Activated T-helper 1 cell treated with anti-CD3 and anti-CD28 coated beads, Interleukin-2, amount 50 U/mL, for 16 hours (primary cell): ENCODE measurements around the gene VPREB1.
"Not testable (repeated sequence)": the region's sequence is repeated elsewhere in the genome, so short reads cannot be mapped to it uniquely, and the experiment has no call there.

Experiments used
- DNase-seq, 2 donors: peaks; one replicate each; pipeline ENCODE4 v3.0.0-alpha.2; 2020; ENCODE audit warnings: low read depth in 1 of 2, low spot score in 1 of 2

The VPREB1 gene, protein sequence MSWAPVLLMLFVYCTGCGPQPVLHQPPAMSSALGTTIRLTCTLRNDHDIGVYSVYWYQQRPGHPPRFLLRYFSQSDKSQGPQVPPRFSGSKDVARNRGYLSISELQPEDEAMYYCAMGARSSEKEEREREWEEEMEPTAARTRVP

DNA sequence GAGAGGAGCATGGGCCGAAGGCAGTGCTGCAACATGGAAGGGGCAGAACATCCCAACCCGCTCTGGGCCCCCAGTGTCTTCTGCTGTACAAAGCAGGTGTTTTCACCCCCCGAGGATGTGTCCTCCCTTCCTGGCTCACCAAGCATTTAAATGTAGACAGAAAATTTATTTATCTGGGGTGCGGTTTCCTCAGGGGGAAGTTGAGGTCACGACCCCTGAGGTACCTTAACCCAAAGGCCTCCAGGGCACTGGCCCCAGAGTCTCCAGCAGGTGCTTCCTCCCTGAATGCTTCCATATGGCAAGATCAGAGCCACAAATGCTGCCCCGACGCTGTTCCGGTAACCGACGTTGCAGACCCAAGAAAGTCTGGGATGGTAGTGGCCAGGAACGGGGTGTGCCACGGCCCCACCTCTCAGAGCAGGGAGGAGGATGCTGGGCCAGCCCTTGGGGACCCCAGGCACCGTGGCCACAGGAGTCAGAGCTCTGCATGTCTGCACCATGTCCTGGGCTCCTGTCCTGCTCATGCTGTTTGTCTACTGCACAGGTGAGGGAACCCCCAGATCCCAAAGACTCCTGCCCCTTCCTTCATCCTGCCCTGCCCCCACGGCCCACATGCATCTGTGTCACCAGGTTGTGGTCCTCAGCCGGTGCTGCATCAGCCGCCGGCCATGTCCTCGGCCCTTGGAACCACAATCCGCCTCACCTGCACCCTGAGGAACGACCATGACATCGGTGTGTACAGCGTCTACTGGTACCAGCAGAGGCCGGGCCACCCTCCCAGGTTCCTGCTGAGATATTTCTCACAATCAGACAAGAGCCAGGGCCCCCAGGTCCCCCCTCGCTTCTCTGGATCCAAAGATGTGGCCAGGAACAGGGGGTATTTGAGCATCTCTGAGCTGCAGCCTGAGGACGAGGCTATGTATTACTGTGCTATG, at the start of gene VPREB1:
Gene VPREB1, plus strand, starts transcription at position 471 of the 935 bp plus-strand sequence. Its CDS starts 28 bp downstream, at position 499.
- DNase-seq = no peak

DNA sequence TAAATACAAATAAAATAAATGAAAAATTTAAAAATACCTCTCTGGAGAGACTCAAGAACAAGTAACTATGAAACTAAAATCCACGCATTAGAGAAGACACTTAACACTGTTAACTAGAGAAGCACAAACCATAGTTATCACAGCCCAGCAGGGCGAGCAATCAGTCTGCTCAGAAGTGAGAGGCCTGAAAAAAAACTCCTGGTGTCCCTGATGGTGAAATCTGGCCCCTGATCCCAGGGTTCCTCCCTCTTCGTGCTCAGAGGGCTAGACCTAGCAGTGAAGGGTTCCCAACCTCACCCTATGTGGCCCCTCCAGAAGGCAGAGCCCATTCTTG, 49.7 kb upstream of the VPREB1 start:
- DNase-seq = no peak

DNA sequence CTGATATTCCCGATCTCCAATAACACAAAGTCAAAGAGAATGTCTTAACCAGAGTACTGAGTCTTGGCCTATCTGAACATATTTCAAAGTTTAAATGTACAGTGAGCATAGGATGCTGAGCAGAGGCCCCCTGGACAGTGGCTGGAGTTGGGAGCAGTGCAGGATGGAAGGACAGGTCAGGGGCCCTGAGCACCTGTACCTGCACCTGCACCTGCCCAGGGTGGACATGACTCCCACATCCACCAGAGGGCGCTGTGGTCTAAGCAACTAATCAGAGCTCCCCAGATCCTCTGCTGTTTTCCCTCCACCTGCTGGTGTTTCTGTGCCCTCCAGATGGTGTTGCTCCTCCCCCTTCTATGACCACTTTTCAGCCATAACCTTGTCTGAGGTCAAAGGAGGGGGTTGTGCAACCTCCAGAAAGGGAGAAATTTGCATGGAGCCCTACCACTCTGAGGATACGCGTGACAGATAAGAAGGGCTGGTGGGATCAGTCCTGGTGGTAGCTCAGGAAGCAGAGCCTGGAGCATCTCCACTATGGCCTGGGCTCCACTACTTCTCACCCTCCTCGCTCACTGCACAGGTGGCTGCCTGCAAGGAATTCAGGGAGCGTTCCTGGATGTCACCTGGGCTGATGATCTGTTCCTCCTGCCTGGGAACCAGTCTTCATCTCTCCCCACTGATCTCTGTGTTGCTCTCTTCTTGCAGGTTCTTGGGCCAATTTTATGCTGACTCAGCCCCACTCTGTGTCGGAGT, 49.1 kb upstream of the VPREB1 start:
- peak; percentile 66 to 74 for DNase-seq

DNA sequence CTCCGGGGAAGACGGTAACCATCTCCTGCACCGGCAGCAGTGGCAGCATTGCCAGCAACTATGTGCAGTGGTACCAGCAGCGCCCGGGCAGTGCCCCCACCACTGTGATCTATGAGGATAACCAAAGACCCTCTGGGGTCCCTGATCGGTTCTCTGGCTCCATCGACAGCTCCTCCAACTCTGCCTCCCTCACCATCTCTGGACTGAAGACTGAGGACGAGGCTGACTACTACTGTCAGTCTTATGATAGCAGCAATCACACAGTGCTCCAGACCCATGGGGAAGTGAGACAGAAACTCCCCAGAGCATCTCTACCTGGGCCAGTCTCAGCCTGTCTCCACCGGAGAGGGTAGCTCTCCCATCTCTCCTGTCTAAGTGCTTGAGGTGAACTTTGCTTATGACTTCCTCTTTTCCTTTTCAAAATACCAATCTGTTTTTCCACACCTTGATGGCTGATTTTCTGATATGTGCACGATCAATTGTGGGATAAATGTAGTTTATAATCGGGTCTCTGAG, 48.5 kb upstream of the VPREB1 start:
- no peak for DNase-seq

DNA sequence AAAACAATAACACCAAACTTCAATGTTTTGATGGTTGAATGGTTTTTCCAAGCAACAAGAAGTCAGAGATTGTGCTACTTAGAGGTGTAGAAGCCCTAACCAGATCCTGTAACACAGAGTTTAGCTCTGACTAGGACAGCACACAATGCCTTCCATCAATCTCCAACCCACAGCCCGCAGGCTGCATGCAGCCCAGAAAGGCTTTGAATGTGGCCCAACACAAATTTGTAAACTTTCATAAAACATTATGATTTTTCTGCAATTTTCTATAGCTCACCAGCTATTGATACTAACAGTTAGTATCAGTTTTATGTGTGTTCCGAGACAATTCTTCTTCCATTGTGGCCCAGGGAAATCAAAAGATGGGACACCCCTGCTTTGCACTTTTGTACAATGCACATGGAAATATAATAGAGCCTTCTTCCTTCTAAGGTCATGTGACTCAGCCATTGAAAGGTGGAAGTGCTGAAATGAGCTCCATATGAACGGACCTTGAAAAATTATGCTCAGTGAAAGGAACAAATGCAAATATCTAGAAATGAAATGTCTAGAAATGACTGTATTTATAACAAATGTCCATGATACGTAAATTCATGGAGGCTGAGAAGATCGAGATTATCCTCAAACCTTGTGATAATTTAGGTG, 47.6 kb upstream of the VPREB1 start:
- DNase-seq = no peak

DNA sequence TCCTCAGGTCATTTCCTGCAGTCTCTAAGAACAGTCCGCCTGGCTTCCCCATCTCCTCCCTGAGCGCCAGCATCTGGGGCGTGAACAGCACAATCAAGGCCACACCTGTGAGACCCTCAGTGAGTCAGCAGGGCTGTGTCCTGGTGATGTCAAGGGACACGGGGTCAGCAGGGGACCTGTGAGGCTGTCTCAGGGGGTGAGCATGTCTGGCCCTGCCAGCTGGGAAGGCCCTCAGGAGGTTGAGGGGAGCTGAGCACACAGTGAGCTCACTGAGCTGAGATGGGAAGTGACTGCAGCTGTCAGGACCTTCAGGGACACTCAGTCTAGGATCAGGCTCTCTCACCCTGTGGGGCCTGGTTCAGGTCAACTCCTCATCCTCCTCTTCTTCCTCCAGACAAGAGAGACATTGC, 46.6 kb upstream of the VPREB1 start:
- DNase-seq = no peak

DNA sequence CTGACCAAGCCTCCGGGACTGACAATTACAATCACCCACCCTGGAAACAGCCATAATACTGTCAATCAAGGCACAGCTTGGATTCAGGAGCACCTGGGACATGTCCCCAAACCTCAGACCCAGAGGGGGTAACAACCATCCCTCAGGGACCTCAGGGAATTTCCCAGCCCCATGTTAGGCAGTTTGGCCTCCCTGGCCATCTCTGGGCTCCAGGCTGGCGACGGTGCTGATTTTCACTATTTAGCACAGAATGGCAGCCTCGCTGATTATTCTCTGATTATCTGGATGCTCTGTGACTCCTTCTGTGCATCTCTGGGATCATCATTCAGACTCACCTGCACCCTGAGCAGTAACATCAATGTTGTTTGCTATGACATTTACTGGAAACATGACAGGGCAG, 45.8 kb upstream of the VPREB1 start:
- DNase-seq = no peak

DNA sequence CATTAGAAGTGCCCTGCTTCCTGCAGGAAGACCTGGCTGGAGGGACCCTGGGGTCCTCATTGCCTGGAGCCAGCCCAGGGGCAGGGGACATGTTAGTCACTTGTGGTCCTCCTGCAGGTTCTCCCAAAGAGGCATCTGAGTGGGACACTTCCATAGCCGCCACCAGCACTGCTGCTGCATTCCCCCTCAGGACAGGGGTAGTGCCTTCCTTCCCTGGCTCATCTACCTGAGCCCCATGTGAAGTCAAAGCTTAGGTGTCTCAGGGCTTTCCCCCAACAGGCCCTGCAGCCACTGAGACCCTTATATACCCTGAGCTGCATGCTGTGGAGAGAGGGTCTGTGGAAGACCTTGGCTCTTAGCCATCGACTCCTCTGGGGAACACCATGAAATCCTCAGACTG, 45.0 kb upstream of the VPREB1 start:
- no peak for DNase-seq

DNA sequence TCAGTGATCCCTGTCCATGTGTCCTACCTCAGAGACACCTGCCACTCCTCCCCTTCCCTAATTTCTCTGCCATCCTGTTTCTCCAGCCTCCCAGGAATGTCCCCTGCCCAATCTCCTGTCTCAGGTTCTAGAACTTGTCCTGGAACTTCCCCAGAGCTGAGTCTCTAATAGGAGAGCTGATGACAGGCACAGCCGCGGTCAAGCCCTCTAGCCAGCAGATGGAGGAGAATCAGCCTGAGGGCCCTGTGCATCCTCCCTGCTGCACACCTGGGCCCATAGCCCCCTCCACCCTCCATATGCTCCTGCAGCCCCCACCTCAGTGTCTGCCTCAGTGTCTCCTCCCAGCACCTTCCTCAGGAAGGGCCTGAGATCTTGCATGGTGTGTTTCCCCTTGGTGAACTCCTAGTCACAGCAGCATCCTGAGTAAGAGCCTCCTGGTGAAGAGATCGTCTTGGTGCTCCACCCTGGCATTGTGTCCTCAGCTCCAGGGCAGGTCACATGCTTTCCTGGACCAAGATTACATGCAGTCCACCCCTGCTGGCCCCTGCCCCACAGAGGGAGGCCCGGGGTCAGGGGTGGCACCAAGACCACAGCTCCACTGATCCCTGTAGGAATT, 43.9 kb upstream of the VPREB1 start:
- DNase-seq = no peak

DNA sequence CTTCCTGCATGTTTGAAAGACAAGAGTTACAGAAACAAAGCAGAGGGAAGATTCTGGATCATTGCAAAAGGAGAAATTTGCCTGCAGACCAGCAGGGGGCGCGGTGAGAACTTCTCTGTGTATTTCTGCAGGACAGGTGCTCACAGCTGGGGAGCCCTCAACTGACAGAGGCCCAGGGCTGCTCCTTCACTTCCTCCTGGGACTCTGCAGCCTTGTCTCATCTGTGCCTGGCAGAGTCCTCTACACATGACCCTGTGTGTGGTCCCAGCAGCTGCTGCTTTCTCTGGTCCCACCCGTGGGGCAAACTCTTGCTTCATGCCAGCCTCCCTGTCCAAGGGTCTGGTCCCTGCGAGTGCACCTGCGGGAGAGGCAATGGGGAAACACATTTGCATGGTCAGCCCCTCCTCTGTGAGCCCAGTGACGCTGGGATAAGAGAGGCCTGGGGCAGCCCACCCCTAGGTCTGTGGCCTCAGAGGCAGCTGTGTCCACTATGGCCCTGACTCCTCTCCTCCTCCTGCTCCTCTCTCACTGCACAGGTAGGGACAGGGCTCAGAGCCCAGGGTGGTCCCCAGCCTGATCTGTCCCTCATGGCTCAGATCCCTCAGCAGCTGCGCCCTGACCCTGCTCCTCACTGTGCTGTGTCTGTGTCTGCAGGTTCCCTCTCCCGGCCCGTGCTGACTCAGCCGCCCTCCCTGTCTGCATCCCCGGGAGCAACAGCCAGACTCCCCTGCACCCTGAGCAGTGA, 43.2 kb upstream of the VPREB1 start:
- peak in 1 of 2 donors; percentile 50 for DNase-seq

DNA sequence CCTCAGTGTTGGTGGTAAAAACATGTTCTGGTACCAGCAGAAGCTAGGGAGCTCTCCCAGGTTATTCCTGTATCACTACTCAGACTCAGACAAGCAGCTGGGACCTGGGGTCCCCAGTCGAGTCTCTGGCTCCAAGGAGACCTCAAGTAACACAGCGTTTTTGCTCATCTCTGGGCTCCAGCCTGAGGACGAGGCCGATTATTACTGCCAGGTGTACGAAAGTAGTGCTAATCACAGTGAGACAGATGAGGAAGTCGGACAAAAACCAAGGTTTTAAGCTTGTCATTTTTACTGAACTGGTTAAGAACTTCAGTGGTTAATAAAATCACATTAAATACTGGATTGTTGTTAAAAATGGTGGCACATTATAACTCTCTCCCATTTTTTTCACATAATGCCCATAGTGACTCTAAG, 42.6 kb upstream of the VPREB1 start:
- DNase-seq = no peak

DNA sequence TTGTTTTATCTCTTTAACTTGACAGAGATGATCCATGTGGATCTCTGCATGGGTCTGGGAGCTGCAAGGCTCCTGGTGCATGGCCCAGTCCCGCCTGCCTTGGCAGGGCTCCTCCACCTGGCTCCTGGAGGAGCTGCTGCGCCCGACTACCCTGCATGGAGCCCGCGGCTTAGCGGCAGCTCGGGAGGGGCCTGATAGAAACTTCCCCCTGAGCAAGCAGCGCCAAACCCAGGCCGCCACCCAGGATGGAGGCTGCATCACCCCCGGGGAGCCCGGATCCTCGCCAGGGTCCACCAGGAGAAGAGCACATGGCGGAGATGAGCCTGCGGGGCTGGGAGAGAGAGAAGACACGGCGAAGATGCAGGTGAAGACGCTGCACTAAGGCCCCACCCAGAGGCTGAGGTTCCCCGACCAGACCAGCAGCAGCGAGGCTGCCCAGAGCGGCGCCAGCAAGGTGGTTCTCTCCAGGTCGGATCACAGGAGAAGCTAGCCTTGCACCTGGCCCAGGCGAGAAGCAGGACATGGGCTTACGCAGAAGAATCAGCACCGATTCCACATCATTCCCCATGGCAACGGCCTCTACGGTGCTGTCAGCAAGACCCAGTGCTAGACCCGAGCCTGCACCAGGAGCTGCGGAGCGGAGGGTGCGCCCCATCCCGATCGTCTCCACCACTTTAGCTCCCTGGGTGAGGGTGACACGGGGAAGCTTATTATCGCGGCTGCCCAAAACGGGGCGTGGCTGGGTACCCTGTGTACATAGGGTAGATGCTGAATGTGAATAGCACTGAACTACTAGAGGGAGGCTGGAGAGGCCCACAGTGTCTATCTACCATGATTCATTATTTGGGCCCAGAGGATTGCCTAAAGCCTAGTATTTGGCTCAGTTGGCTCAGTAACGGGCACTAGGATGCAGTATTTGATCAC, 41.3 kb upstream of the VPREB1 start:
- no peak for DNase-seq

DNA sequence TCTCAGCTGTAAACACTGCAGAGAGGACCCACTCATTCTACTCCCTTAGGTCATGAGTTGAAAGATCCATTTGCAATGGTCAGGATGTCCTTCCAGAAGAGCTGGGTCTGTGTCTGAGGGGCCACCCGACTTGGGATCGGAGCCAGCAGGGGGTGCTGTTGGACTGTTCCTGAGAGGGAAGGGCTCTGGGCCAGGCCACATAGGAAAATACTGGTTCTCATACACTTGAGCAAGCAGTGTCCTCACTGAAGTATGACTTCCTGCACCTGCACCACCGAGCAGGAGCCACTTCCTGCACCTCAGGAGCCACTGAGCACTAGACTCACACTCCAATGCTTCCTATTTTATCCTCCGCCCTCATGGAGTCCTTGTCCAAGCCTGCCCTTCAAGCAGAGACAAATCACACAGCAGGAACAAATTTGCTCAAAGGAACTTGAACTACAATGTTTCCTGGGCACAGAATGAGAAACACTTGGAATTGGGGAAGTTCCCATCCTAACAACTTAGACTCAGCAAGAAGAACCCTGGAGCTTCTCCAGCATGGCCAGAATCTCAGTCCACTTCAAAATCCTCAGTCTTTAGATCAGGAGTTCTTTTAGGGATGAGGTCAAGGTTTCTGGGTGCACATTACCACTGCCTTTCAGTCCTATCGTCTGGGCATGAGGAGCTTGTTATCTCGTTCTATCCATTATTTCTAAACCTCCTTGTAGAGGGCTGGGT, 36.6 kb upstream of the VPREB1 start:
- DNase-seq = peak; percentile 60 to 72

DNA sequence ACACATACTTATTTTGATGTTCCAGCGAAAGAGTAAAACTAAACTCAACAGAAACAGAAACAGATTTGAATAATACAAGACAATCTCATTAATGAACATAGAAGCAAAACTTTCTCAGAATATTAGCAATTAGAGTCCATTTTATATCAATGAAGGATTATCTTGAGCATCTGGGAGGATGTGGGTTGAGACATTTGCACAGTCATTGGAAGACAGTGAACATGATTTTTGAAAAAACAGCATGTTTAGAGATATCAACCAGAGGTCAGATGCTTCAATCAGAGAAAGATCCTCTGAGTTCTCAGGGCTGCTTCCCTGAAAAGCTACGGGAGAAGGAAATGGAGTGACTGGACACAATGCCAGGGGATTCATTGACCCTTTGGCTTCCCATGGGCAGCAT, 35.9 kb upstream of the VPREB1 start:
- no peak for DNase-seq

DNA sequence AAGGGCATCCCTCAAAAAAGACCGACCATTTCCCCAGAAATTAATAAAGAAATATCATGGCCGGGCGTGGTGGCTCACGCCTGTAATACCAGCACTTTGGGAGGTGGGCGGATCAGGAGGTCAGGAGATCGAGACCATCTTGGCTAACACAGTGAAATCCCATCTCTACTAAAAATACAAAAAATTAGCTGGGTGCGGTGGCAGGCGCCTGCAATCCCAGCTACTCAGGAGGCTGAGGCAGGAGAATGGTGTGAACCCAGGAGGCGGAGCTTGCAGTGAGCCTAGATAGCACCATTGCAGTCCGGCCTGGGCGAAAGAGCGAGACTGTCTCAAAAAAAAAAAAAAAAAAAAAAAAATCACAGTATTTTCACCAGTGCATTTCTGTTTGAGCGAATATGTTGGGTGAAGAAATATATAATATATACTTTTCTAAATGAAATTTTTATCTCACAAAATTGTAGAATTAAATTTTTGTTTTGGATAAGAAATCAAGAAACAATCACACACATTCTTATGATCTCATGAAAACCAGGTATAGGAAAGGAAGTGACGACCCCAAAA, 35.4 kb upstream of the VPREB1 start:
- not testable (repeated sequence) for DNase-seq

DNA sequence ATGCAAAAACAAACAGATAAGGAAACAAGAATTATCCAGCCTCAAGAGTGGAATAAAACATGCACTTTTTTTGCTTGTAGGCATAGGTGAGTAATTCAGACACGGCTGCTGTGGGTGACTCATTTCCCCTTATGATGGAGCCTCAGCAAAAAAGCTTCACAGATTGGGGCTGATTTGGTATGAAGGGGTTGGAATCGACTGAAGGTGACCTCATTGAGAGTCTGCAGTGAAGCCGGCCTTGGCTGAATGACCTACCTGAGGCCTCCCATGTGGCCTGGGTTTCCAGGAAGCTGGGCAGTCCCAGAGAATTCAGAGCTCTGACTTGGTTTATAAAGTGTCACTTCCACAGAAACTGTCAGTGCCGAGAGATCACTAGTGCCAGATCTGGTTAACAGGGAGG, 34.2 kb upstream of the VPREB1 start:
- peak in 1 of 2 donors; percentile 17 for DNase-seq

DNA sequence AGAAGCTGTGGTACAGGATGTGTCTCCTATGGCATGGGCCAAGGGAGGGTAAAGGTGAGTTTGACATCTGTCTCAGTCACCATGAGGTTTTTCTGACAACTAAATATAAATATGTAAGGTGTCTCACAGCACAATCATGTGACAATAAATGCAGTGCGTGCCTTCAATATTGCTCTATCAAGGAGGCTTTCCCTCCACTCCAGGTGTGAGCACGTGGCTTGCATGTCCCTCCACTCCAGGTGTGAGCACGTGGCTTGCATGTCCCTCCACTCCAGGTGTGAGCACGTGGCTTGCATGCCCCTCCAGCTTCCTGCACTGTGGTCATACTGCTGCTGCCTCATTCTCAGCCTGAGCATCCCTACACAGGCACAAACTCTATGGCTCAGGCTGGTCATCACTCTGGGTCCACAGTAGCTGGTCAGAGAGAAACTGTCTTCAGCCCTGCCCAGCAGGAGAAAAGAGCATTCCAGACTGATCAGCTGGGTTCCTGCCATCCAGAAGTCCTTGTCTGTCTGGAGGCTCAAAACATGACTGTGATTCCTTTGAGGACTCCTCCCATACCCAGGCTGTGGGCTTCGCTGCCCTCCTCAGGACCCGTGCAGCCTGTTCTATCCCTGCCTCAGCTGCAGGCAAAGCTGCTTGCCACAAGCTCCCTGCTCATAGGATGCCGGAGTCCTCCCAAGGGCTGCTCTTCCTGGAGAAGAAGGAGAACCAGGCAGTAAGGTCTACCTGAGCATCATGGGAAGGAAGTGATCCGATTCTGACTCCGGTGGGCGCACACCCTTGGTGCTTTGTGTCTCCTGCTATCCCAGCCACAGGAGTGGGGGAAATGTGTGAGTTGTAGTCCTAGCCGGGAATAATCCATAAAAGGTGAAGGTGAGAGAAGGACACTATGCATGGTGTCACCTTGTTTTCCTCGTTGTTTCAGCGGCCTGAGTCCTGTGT, 33.4 kb upstream of the VPREB1 start:
- no peak for DNase-seq
